GM10847 (cell line): ENCODE data around the gene TGFB2.

Source experiments
- POLR2A ChIP-seq: IDR thresholded peaks from 2 replicates; pipeline ENCODE4 v1.6.1; 2011; ENCODE audit not compliant: insufficient read length; ENCODE audit errors: extremely low read depth

TGFB2 gene

GRCh38 chr1:218384581-218384993 is 39.5 kb downstream of the TGFB2 start:
- TF ChIP-seq POLR2A = no peak

- no peak for TF ChIP-seq POLR2A
Measured at GRCh38 chr1:218388591-218388990, 43.5 kb downstream of the TGFB2 start.

GRCh38 chr1:218390618-218391017 is 45.5 kb downstream of the TGFB2 start:
- no peak for TF ChIP-seq POLR2A

GRCh38 chr1:218392780-218393179 is 47.6 kb downstream of the TGFB2 start:
- no peak for TF ChIP-seq POLR2A

GRCh38 chr1:218394416-218394815 is 49.3 kb downstream of the TGFB2 start:
- no peak for TF ChIP-seq POLR2A

GRCh38 chr1:218394989-218395388 is 49.9 kb downstream of the TGFB2 start:
- no peak for TF ChIP-seq POLR2A

GRCh38 chr1:218395916-218396315 is 50.8 kb downstream of the TGFB2 start:
- no peak for TF ChIP-seq POLR2A

GRCh38 chr1:218397752-218398339 is 52.7 kb downstream of the TGFB2 start:
- TF ChIP-seq POLR2A = no peak

- no peak for TF ChIP-seq POLR2A
Measured at GRCh38 chr1:218400624-218401023, 55.5 kb downstream of the TGFB2 start.

- TF ChIP-seq POLR2A = no peak
Measured at GRCh38 chr1:218401441-218401997, 56.4 kb downstream of the TGFB2 start.

- no peak for TF ChIP-seq POLR2A
Measured at GRCh38 chr1:218401998-218402785, 57.1 kb downstream of the TGFB2 start.

- TF ChIP-seq POLR2A = no peak
Measured at GRCh38 chr1:218402786-218403120, 57.6 kb downstream of the TGFB2 start.

- TF ChIP-seq POLR2A = no peak
Measured at GRCh38 chr1:218403300-218403699, 58.2 kb downstream of the TGFB2 start.

- no peak for TF ChIP-seq POLR2A
Measured at GRCh38 chr1:218407630-218408029, 62.5 kb downstream of the TGFB2 start.

- TF ChIP-seq POLR2A = no peak
Measured at GRCh38 chr1:218408135-218408534, 63.0 kb downstream of the TGFB2 start.

- TF ChIP-seq POLR2A = no peak
Measured at GRCh38 chr1:218408942-218409341, 63.8 kb downstream of the TGFB2 start.
